T-helper 9 cell (primary cell): ENCODE data around the gene LMO2.
"Not testable (repeated sequence)": the region's sequence is repeated elsewhere in the genome, so short reads cannot be mapped to it uniquely, and the experiment has no call there.

Experiments
- DNase-seq: peaks from one replicate; pipeline ENCODE4 v3.0.0-alpha.2; 2020

The LMO2 gene

DNA sequence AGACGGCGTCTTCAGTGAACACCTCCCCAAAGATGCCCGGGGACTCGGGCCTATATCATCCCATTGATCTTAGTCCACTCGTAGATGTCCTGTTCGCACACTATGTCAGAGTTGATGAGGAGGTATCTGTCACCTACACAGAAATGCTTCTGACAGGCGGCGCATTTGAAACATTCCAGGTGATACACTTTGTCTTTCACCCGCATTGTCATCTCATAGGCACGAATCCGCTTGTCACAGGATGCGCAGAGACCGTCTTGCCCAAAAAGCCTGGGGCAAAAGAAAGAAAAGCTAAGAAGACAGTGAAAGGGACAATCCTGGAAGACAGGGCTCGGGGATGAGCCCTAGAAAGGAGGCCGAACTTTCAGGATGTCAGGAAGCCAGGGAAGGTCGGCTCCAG, 32.6 kb downstream of the LMO2 start:
- no peak for DNase-seq

DNA sequence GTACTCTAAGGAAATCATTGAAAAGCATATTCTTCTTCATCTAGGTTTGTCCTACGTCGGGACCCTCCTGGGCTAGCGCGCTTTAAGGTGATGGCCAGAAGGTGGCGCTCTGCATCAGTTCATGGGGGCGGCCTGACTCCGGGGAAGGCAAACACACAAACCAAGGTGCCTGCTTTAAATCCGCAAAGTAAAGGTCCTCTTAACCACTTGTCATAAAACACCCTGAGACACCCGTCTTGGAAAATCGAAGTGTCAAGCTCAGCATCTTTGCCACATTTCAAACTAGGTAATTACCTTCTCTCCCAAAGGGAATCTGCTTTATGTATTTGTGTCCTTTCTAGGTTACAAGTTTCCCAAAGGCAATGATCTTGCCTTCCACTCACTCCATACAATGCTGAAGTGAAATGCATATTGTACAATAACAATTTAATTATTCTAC, 33.9 kb downstream of the LMO2 start:
- peak; percentile 58 for DNase-seq

DNA sequence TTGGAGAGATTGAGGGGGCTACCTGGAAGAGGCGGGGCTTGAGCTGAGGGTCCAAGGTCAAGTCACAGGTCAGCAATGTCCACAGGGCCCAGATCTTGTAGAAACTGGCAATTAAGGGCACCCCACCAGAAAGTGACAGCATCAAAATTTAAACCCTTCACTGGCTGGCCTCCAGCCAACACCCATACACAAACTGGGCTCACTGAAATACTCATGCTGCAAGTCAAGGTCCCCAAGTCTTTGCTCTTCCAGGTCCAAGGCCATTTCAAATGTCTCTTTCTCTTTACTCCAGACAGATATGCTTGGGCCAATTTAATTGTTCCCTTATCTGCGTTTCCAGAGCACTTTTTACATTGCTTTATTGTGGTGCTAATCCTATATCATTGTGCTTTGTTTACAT, 36.4 kb downstream of the LMO2 start:
- no peak for DNase-seq

DNA sequence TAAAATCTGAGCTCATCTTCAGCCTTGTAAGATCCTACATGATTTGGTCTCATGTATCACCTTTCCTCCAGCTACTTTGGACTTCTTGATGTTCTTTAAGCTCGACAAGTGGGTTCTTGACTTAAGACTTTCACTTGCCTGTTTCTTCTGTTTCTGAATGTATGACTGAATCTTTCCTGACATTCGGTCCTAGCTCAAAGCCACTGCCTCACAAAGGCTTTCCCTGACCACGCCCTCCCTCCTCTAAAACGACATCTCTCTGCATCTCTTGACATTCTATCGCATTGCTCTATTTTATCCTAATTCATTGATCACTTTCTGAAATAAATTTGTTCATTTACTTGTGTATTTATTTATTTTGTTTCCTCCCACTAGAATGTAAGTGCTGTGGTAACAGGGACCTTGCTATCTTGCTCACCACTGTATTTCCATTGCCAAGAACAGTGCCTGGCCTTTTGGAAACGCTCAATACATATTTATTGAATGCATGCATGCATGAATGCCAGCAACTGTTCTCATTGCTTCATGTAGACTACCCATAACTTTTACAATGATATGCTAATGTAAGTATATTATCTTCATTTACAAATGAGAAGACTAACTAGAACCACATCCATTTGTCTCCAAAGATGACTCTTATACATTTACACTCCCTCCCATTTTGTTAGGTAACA, 43.0 kb downstream of the LMO2 start:
- no peak for DNase-seq

DNA sequence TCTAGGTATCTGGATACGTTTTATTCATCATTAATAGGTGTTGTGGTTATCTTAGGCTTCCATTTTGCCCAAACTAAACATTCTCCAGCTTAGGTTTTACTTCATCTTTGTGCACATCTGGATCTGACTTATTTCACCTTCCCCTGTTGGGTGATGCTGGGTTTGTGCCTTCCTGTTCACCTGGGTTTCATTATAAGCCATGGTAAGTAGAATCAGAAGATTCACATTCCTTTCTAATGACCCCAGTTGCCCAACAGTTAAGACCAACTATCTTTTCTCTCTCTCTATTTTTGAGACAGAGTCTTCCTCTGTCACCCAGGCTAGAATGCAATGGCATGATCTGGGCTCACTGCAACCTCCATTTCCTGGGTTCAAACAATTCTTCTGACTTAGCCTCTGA, 44.6 kb downstream of the LMO2 start:
- no peak for DNase-seq

DNA sequence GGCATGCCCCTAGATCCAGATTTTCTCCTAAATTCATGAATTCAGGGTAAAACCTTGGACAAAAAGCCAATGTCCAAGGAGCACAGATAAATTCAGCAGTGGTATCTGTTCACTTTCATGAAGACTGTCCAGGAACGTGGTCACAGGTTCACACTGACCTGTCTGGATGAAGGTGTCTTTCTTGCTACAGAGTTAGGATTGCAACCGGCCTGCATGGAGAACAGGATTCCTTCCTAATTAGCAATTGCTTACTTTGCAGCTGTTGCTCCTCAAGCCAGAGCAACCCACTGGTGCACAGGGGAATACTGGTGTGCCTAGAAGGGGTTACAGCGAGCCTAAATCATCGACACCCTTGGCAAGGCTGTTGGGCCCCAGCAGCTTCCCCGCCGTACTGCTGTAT, 47.6 kb downstream of the LMO2 start:
- DNase-seq, result no peak

DNA sequence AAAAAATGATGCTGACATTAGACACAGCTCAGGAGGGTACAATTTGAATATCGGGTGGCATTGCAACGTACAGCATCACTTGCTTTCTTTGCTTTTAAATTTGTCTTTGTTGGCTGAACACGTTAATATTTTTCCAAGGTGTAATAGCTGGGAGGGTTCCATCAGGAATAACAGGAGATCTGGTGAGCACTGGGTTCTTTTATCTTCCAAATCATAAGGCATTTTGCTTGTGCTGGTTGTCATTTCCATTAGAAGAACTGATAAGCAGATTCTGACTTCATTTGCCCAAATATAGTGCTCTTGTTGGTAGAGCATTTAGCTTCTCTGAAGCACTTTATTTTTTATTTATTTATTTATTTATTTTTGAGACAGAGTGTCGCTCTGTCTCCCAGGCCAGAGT, 48.9 kb downstream of the LMO2 start:
- no peak for DNase-seq

DNA sequence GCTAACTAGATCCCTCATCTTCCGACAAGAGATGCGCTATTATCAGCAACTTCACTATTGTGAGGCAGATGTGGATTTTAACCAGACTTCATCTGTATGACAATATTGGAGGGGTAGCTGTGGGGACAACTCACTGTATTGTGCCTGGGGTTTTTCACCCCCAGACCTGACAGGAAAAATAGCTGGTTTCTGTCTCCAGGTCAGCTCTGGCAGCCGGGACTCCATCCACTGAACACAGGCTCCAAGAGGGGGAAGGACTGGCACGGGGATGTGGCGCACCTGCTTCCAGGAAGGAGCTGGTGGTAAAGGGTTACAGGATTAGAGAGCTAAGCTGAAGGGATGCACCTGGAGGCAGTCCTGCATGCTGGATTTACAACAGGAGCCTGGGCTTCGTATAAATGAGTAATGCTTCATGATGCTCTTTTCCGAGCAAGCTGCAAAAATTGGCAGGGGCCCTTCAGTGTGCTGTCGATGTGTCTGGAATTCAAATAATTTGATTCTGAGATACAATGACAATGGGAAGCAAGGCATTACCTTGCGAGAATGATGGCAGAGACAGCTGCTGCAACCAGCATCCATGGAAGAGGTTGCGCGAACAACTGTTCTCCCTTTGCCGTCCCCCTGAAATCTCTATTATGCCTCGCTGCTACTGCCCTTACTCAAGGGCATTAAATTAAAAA, 49.5 kb downstream of the LMO2 start:
- no peak for DNase-seq

DNA sequence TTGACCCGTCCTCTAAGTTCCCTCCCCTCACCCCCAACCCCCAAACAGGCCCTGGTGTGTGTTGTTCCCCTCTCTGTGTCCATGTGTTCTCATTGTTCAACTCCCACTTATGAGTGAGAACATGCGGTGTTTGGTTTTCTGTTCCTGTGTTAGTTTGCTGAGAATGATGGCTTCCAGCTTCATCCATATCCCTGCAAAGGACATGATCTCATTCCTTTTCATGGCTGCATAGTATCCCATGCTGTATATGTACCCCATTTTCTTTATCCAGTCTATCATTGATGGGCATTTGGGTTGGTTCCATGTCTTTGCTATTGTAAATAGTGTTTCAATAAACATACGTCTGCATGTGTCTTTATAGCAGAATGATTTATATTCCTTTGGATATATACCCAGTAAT, 53.6 kb downstream of the LMO2 start:
- DNase-seq, result not testable (repeated sequence)

DNA sequence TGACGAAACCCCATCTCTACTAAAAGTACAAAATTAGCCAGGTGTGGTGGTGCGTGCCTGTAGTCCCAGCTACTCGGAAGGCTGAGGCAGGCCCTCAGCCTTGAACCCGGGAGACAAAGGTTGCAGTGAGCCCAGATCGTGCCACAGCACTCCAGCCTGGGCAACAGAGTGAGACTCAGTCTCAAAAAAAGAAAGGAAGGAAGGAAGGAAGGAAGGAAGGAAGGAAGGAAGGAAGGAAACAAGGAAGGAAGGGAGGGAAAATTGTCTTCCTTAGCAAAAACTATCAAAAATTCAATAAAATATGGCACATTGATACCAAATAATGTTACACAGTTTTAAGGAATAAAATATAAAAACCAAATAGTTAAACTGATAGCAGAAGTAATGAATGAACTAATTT, 54.5 kb downstream of the LMO2 start:
- DNase-seq, result not testable (repeated sequence)

DNA sequence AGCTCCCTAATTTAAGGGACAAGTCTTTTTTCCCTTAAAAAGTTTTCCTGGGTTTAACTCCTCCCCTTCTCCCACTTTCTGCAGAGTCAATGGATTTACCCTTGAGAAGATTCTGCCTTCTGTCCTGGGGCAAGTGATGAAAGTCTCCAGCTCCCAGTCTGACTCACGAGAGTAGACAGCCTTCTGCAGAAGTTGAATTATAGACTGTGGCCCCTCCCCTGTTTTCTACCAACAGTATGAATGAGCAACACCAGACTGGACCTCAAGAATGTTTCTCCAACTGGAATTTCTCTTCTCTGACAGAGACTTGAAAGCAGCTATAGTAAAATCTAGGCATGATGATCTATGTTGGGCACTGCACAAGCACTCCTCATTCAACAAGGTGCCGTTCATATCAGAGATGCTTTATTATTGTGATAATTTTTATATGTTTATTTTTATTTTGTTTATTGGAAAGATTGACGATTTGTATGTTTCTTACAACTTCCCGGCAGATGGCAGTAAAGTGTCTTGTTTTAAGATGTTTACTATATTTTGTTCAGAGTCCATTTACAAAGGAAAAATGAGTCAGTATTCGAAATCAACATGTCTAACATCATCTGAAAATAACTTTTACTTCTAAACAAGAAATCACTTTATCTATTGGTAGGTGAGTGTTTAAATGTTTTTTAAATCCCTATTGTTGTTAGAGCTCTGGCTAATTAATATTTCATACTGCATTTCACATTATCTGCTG, 56.6 kb downstream of the LMO2 start:
- no peak for DNase-seq

DNA sequence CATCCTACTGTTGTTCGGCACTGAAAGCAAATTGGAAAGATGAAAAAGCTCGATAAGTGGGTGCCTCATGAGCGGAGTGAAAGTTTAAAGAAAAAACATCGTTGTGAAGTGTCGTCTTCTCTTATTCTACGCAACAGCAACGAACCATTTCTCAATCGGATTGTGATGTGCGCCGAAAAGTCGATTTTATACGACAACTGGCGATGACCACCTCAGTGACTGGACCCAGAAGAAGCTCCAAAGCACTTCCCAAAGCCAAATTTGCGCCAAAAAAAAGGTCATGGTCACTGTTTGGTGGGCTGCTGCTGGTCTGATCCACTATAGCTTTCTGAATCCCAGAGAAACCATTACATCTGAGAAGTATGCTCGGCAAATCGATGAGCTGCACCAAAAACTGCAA, 59.2 kb downstream of the LMO2 start:
- no peak for DNase-seq

DNA sequence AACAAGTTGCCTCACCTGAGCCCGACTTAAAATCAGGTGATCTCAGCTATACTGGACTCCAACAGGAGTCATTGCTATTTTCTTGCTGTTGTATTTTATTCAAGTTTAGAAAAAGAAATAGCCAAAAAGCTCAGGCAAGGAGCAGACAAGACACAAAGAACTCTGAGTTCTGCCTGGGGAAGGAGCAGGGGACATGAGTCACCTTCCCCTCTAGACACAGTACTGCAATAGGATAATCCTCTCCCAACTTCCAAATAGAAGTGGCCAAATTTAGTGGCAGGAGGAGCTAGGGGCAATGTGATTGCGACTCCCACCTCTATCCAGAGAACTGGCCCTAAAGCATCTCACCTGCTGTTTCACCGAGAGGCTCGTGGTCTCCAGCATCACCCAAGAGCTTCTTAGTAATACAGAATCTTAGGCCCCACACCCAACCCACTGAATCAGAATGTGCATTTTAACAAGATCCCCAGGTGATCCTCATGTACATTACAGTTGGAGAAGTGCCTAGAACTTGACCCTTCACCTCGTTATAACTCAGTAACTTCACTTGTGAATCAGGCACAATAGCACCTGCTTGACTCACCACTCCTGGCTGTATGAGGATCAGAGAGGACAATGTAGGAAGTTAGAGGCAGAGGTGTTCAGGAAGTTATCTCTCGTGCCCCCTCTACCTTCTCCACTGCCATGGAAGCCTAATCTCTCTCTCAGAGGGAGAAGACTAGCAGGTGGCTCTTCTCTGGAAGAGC, 60.8 kb downstream of the LMO2 start:
- DNase-seq, result no peak

DNA sequence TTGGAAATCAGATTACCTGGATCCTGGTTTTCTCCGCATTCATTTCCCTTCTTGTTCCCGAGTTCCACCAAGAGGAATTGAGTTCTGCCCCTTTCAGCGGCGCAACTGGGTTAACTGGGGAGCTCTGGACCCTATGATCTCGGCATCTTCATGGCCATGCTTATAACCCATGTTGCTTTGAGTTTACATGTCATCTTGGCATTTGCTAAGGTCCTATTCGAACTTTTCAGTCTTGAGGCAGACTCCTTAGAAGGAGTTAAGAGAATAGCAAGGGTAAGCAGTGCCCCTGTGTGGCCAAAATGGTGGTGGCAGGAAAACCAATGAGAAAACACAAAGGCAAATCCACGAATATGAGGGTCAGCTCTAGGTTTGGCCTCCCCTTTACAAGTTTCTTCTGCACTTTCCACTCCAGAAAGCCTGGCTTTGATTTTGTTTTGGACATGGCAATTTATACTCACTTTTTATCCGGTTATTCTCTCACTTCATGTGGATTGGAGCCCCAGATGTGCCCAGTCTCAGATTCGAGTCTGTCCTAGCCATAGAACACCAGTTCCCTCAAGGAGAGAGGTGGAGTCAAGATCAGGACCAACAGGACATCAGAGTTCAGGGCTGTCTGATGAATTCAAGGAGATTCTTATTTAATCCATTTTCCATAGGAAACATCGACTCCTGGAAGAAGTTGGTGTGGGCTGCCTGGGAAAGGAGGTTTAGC, 62.3 kb downstream of the LMO2 start:
- peak; percentile 37 for DNase-seq

DNA sequence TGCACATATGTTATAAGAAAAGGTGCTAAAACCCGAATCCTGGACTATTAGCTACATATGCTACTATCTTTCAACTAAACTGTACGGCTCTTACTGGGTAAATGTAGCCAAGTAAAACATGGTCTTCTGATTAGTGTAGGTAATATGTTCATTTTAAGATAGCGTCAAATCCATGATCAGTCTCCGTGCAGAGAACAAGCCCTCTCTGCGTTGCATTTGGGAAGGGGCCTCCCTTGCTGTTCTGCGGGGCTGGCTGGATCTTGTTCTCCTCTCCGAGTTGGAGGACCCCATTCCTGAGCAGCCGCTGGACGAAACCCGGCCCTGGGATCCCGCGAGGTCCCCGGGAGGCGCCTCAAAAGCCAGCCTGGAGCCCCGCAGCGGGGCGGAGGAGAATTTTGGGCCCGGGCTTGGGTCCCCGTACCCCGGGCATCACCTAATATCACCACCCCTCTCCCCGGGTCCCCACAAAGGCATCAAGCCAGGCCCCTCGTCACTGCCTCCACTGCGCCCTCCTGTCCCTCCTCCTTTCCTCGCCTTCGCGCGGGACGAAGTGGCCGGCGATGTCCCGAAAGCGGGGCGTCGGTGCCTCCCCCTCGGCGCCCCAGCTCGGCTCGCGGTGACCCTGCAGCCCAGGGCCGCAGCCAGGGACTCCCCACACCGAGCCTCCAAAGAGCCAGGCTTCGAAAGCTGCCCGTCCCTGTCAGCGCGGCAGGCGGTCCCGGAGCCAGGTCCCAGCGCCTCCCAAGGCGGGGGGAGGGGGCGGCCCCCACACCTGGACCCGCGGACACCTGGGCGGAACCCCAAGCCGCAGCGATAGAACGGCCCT, 63.1 kb downstream of the LMO2 start:
- DNase-seq, result no peak

DNA sequence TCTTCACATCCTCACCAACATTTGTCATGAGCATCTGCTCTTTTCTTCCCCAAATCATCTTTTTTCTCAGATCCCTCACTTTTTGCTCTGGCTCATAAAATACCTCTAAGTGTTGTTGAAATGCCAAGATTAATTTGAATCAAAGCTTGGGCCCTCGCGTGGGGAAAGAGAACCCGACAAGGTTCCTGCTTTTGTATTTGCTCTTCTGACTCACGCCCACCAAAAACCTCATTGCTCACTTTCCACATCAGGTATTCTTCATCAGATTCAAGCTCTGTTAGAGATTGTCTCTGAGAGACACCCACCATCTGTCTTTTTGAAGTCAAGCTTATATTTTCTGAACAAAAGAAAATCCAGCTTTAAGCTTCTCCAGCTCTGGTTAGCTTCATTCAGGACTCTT, 64.7 kb downstream of the LMO2 start:
- no peak for DNase-seq

DNA sequence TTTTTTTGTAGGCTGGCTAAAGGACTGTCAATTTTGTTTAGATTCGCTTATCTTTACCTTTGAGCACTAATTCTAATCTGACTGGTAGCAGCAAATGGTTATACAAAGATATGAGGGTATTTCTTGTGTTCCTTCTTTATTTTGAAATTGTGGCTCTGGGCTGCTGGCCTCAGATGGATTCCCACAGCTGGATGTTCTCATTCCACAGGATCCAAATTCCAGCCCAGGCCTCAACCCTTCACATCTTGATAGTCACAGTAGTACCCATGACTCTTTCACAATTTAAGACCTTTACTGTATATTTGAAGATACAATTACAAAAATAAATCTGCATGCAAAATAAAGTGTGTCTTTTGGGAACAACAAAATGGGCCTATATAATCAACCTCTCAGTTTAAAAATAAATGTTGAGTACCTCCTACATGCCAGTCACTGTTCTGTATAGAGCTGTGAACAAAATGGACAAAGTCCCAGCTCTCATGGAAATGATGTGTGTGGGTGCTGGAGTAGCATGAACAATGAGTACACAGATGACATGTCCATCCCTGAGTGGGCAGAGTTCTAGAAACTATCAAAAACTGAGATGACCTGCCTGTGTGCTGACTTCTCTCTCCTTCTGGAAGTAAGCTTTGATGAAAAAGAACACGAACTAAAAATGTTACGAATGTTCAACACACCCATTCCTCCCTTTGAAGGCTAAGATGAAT, 65.9 kb downstream of the LMO2 start:
- DNase-seq, result no peak

DNA sequence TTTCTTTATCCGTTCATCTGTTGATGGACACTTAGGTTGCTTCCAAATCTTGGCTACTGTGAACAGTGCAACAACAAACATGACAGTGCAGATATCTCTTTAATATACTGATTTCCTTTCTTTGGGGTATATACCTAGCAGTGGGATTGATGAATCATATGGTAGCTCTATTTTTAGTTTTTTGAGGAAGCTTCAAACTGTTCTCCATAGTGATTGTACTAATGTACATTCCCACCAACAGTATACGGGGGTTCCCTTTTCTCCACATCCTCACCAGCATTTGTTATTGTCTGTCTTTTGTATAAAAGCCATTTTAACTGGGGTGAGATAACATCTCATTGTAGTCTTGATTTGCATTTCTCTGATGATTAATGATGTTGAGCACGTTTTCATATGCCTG, 68.9 kb downstream of the LMO2 start:
- DNase-seq, result not testable (repeated sequence)

DNA sequence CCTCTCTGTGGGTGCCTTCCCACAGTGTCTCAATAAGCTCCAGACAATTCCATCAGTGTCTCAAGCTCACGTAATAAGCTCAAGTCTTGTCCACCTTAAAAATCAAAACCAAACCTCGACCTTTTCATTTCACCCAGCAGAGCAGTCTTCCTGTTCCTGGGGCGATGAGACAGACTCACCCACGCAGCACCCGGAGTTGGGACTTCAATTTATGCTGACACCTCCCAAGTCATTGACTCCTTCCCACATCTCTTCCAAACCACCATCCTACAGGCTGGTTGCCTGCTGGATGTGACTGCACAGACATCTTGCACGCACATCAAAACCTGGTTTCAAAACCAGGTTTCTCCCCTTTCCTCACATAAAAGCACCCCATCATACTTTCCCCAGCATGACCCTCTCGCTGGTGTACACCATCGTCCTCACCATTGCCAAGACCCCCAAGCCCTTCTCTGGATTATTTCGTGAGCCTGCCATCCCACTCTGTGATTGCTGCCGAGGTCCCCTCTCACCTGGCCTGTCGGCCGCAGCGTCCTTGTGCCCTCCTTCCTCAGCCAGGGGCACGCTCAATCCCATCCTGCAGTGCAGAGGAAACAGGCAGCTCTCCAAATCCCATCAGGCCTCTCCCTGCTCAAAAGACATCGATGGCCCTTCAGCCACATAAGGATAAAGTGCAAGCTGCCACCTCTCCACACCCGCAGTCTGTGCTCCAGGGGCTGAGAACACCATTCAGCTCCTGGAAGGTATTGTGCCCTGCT, 72.4 kb downstream of the LMO2 start:
- no peak for DNase-seq
